Lung (tissue), 12 donors: Measurements from ENCODE around the gene IGF2R. TPM values are rescaled to one million over a fixed set of nuclear protein-coding genes. Genes with fewer than 3 reads are reported as not detected.

ENCODE experiments used
- ATAC-seq: fragments of 200-7000 bp; cut with Tn5 transposase; one replicate; pipeline ENCODE4 v1.9.1; 2020; ENCODE audit warnings: moderate number of reproducible peaks; ENCODE audit not compliant: insufficient read depth, low FRiP score
- DNase-seq, 3 donors: peaks; one replicate each; pipeline ENCODE4 v3.0.0-alpha.2; 2013 to 2017
- H3K27ac ChIP-seq, 2 donors: one replicate each; pipeline ENCODE4 v1.5.1; 2013; ENCODE audit warnings: mild to moderate bottlenecking in 2 of 2, moderate library complexity in 2 of 2, control low read depth in 1 of 2, inconsistent platforms in 1 of 2, low read depth in 1 of 2, low read length in 1 of 2
- H3K27me3 ChIP-seq, 3 donors: one replicate each; pipeline ENCODE4 v1.5.1; 2013; ENCODE audit warnings: low read length in 2 of 3; ENCODE audit not compliant: control insufficient read depth in 3 of 3, insufficient read depth in 3 of 3
- H3K36me3 ChIP-seq, 4 donors: one replicate each; pipeline ENCODE4 v1.5.1; 2013; ENCODE audit warnings: low read length in 4 of 4, mild to moderate bottlenecking in 1 of 4, moderate library complexity in 1 of 4; ENCODE audit not compliant: control insufficient read depth in 4 of 4, insufficient read depth in 4 of 4
- H3K4me1 ChIP-seq, 5 donors: one replicate each; pipeline ENCODE4 v1.5.1; 2013; ENCODE audit warnings: low read length in 5 of 5, mild to moderate bottlenecking in 2 of 5, moderate library complexity in 1 of 5; ENCODE audit not compliant: control insufficient read depth in 5 of 5, insufficient read depth in 5 of 5
- H3K4me3 ChIP-seq: one replicate; pipeline ENCODE4 v1.5.1; 2013; ENCODE audit warnings: mild to moderate bottlenecking, control low read depth, moderate library complexity
- H3K9ac ChIP-seq, 2 donors: one replicate each; pipeline ENCODE4 v1.5.1; 2013; ENCODE audit warnings: low read length in 2 of 2, control low read depth in 1 of 2; ENCODE audit not compliant: insufficient read depth in 1 of 2
- H3K9me3 ChIP-seq, 4 donors: one replicate each; pipeline ENCODE4 v1.5.1; 2013; ENCODE audit warnings: low read length in 3 of 4, mild to moderate bottlenecking in 1 of 4, moderate library complexity in 1 of 4; ENCODE audit not compliant: control insufficient read depth in 4 of 4, insufficient read depth in 3 of 4
- WGBS, 2 donors: extraction: QIAGEN DNeasy Blood & Tissue Kit; methylation state at CpG; one replicate each; pipeline ENCODE4 v1.1.7; 2013; 5-methylcytosine and 5-hydroxymethylcytosine counted together
- polyA plus RNA-seq, 2 donors: library from polyadenylated mRNA; stranded (reverse); fragments of 200-250 nt; gene quantifications; one replicate each; pipeline ENCODE4 v1.2.1, GENCODE V29; 2013
- total RNA-seq, 2 donors: library from RNA; depleted of rRNA in 1 of 2; stranded (reverse); fragments of >200 nt in 1 of 2; gene quantifications; one replicate each; pipeline ENCODE4 v1.2.1, GENCODE V29; 2014 to 2021
- TF ChIP-seq, protein P1 (sequence below): IDR thresholded peaks from 2 replicates; pipeline ENCODE4 v1.5.1; 2012; ENCODE audit warnings: mild to moderate bottlenecking; ENCODE audit errors: control extremely low read depth, extremely low read depth
- donor health status: control.
- donor health status: control.
- donor health status: Bipolar disorder and iron deficiency.
- donor health status: healthy.
- donor health status: DM: yes; HTN: yes; CAD: no.

IGF2R gene
- total and polyA plus RNA-seq, 4 donors: 30.0 to 125 (median 92.6) TPM

- Histone ChIP-seq H3K27me3 (no peaks in the 10 kb centered on the region), H3K9me3 (no peaks in the 10 kb centered on the region), H3K36me3 (no peaks in the 10 kb centered on the region), H3K4me3 (no peak overlapping the region), H3K4me1 (peaks cover 22 to 53% (median 46%) of the 10 kb centered on the region in 5 donors), H3K9ac (no peak overlapping the region), H3K27ac (peak overlapping the region; percentile 21 to 82)
- WGBS, 2 donors: 83 to 85% methylated on average over 8 of the region's 8 CpGs
- DNase-seq (no peak), ATAC-seq (no peak)
- TF ChIP-seq, protein P1, sequence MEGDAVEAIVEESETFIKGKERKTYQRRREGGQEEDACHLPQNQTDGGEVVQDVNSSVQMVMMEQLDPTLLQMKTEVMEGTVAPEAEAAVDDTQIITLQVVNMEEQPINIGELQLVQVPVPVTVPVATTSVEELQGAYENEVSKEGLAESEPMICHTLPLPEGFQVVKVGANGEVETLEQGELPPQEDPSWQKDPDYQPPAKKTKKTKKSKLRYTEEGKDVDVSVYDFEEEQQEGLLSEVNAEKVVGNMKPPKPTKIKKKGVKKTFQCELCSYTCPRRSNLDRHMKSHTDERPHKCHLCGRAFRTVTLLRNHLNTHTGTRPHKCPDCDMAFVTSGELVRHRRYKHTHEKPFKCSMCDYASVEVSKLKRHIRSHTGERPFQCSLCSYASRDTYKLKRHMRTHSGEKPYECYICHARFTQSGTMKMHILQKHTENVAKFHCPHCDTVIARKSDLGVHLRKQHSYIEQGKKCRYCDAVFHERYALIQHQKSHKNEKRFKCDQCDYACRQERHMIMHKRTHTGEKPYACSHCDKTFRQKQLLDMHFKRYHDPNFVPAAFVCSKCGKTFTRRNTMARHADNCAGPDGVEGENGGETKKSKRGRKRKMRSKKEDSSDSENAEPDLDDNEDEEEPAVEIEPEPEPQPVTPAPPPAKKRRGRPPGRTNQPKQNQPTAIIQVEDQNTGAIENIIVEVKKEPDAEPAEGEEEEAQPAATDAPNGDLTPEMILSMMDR: no peak
These were observed 9.0 kb downstream of the IGF2R start for GRCh38 chr6:159977904-159978268.

- no peaks in the 10 kb centered on the region for H3K27me3 ChIP-seq
- no peak overlapping the region for H3K9ac ChIP-seq
- peak overlapping the region; percentile 73 to 82 for H3K27ac ChIP-seq
- ATAC-seq (no peak), DNase-seq (no peak)
- 52 to 63% methylated on average over 13 of the region's 13 CpGs for WGBS, 2 donors
- H3K4me3 ChIP-seq: no peak overlapping the region
- TF ChIP-seq, protein P1: no peak
- H3K36me3 ChIP-seq: no peaks in the 10 kb centered on the region
- H3K9me3 ChIP-seq: no peaks in the 10 kb centered on the region
- peaks cover 24 to 55% (median 48%) of the 10 kb centered on the region in 5 donors for H3K4me1 ChIP-seq
These were observed 9.6 kb downstream of the IGF2R start for GRCh38 chr6:159978291-159979135.

DNA sequence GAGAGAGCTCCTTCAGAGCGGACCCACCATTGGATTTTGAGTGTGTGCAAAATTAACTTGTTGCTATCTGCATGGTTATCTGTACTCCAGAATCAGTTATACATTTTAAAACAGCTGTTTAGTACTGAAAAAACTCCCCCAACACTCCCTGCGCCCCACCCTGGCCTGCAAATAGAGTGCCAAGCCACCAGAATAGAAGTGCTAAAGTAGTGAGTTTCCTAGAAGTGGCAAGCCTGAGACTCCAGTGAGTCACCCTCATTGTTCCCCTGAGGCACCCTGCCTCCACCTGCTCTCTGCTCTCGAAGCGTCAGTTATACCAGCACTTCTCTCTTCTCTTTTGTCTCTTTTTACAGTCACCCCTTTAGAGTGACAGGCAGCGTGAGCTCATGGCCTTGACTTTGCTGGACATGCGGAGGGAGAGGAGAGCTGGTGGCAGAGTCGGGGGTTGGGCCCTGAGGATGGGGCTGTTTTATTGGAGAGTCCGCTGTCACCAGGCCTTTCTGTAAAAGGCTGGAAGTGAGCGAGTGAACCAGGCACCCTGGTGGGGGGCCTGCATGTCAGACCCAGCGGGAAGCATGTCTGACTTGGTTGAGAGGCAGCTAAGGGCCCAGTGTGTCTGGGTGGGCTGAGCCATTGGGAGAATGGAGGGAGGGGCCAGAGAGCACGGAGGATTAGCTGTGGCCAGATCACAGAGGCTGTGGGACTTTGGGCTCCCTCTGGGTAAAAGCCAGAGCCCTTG lies 10.4 kb downstream of the IGF2R start:
- Histone ChIP-seq H3K9me3 (no peaks in the 10 kb centered on the region), H3K36me3 (no peaks in the 10 kb centered on the region), H3K27ac (peak overlapping the region; percentile 73 to 82), H3K9ac (no peak overlapping the region), H3K4me3 (no peak overlapping the region), H3K27me3 (no peaks in the 10 kb centered on the region), H3K4me1 (peaks cover 29 to 61% (median 49%) of the 10 kb centered on the region in 5 donors)
- DNase-seq (no peak), ATAC-seq (peak; percentile 56)
- WGBS, 2 donors: 74 to 79% methylated on average over 11 of the region's 11 CpGs
- TF ChIP-seq, protein P1: no peak
